ENCODE data around the gene ASTL.

DNA sequence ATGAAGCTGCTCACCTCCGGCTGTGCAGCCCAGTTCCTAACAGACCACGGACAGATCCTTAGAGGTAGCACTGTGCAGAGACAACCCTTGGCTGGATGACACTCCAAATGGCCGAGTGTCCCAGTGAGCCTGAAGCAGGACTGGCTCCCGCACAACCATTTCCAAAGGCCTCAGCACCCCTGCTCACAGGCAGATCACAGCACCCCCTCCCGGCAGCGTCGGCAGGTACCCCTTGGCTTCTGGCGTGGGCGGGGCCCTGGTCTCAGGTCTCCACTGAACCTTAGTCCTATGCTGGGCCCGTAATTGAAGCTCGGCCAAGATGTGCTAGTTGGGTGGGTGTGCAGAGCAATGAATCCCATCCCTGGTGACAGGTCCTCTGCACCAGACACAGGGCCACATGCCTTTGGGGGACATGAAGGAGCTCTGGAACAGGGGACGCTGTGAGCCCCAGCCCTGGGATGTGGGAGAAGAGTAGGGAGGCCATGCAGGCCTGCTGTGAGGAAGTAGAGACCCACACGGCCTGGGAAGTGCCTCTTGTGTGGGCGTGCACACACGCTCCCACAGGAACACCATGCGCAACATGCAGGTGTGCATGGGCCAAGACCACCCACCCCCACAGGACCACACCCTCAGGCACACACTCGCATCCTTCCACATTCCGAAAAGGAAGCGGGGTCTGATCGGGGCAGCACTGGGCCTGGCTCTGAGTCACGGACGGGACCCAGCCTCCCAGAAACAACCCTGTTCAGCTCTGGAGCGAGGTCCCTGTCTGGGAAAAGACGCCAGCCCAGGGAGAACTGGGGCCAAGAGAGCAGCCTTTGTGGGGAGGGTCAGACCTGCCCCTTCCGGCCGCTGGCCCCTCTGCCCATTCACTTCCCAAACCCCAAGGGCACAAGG, 4.2 kb upstream of the ASTL start:
- no peak for TF ChIP-seq EZH2 (IDR thresholded peaks at IDR 0.05; ENCODE audit: borderline replicate concordance, low read depth, low read length, severe bottlenecking)
- TF ChIP-seq CTCF (IDR thresholded peaks at IDR 0.05; ENCODE audit: borderline replicate concordance, extremely low read depth, low read length, poor library complexity, severe bottlenecking) = no peak

Measured in DND-41 (cell line).